ENCODE results near the gene CPM.

DNA sequence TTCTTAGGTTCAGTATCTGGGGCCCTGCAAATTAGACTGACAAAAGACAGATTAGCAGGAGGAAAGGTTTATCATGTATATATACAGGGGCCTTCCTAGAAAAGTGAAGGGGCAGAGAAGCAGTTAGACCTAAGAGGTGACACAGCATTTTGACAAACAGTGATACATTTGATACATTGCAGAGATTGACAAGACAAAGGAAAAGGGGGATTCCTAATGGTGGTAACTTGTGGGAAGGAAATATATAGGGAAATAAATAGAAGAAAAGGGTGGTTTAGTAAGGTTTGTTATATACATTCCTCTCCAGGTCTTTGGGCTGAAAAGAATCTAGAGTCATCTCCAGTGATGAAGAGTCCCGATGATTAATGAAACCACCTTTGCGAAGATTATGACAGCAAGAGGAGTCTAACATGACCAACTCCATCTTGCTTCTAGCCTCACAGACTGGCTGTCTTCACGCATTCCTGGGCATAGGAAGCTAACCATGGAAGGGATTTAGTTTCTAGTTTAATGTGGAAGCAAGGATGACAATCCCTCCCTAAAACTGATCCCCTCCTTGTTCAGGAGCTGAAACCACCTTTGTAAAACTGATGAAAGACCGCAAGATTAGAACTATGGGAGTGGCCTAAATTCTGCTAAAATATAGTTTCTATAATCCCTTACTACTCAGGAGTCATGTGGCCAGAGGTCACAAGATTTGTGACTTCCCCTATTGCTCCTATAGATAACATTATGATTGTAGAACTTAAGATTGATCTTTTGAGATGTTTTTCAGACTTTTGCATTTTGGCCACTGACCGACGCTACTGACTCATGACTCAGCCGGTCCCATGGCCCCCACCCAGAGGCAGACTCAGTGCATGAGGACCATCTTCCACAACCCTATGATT lies 31.1 kb upstream of the CPM start:
- TF ChIP-seq, protein P1, sequence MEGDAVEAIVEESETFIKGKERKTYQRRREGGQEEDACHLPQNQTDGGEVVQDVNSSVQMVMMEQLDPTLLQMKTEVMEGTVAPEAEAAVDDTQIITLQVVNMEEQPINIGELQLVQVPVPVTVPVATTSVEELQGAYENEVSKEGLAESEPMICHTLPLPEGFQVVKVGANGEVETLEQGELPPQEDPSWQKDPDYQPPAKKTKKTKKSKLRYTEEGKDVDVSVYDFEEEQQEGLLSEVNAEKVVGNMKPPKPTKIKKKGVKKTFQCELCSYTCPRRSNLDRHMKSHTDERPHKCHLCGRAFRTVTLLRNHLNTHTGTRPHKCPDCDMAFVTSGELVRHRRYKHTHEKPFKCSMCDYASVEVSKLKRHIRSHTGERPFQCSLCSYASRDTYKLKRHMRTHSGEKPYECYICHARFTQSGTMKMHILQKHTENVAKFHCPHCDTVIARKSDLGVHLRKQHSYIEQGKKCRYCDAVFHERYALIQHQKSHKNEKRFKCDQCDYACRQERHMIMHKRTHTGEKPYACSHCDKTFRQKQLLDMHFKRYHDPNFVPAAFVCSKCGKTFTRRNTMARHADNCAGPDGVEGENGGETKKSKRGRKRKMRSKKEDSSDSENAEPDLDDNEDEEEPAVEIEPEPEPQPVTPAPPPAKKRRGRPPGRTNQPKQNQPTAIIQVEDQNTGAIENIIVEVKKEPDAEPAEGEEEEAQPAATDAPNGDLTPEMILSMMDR (IDR thresholded peaks at IDR 0.05; ENCODE audit: low read depth, low read length) = no peak
- TF ChIP-seq POLR2A (IDR thresholded peaks at IDR 0.05; ENCODE audit: extremely low read depth, insufficient read length) = no peak
- TF ChIP-seq, protein P2, sequence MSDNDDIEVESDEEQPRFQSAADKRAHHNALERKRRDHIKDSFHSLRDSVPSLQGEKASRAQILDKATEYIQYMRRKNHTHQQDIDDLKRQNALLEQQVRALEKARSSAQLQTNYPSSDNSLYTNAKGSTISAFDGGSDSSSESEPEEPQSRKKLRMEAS (IDR thresholded peaks at IDR 0.05; ENCODE audit: low read depth, low read length) = no peak
